Measurements from ENCODE around the gene SEMA3D. TPM values are rescaled to one million over a fixed set of nuclear protein-coding genes. Genes with fewer than 3 reads are reported as not detected.

Gene SEMA3D
- total and polyA plus RNA-seq, 11 donors: 0.10 to 8.6 (median 0.88) TPM

GRCh38 chr7:85229544-85229943 is 42.7 kb upstream of the SEMA3D start:
- ATAC-seq (no peak), DNase-seq (no peak)
- no peak for TF ChIP-seq POLR2A (IDR thresholded peaks at IDR 0.05)
- no peak for TF ChIP-seq CTCF (IDR thresholded peaks at IDR 0.05)
- Histone ChIP-seq H3K9me3 (no peaks in the 10 kb centered on the region), H3K36me3 (no peaks in the 10 kb centered on the region), H3K4me1 (no peaks in the 10 kb centered on the region), H3K27ac (no peak overlapping the region), H3K4me3 (no peak overlapping the region), H3K27me3 (no peaks in the 10 kb centered on the region)
- intact Hi-C loops (cut with DNase I): no loop called here

GRCh38 chr7:85226361-85227085 is 39.7 kb upstream of the SEMA3D start:
- TF ChIP-seq CTCF (IDR thresholded peaks at IDR 0.05): no peak
- TF ChIP-seq POLR2A (IDR thresholded peaks at IDR 0.05): no peak
- no peaks in the 10 kb centered on the region for H3K9me3 ChIP-seq
- no peak overlapping the region for H3K4me3 ChIP-seq
- no peaks in the 10 kb centered on the region for H3K36me3 ChIP-seq
- H3K4me1 ChIP-seq: no peaks in the 10 kb centered on the region
- DNase-seq: no peak
- no peaks in the 10 kb centered on the region for H3K27me3 ChIP-seq
- intact Hi-C loops (cut with DNase I): no loop called here
- 87 to 90% (median 87%) methylated on average over 3 of the region's 3 CpGs for WGBS, 4 donors
- H3K27ac ChIP-seq: no peak overlapping the region
- no peak for ATAC-seq

- DNase-seq (no peak), ATAC-seq (no peak)
- Histone ChIP-seq H3K4me3 (no peak overlapping the region), H3K27me3 (no peaks in the 10 kb centered on the region), H3K27ac (no peak overlapping the region), H3K4me1 (no peaks in the 10 kb centered on the region), H3K36me3 (no peaks in the 10 kb centered on the region), H3K9me3 (no peaks in the 10 kb centered on the region)
- TF ChIP-seq POLR2A (IDR thresholded peaks at IDR 0.05): no peak
- TF ChIP-seq CTCF (IDR thresholded peaks at IDR 0.05): no peak
- intact Hi-C loops (cut with DNase I): no loop called here
- WGBS, 4 donors: 51 to 65% (median 58%) methylated on average over 3 of the region's 3 CpGs
Observed at GRCh38 chr7:85224171-85224570, 37.3 kb upstream of the SEMA3D start.

GRCh38 chr7:85222522-85222921 is 35.7 kb upstream of the SEMA3D start:
- H3K27me3 ChIP-seq: no peaks in the 10 kb centered on the region
- WGBS, 4 donors: 68 to 78% (median 73%) methylated on average over 4 of the region's 4 CpGs
- intact Hi-C loops (cut with DNase I): no loop called here
- no peaks in the 10 kb centered on the region for H3K4me1 ChIP-seq
- DNase-seq (no peak), ATAC-seq (no peak)
- no peaks in the 10 kb centered on the region for H3K9me3 ChIP-seq
- TF ChIP-seq POLR2A (IDR thresholded peaks at IDR 0.05): no peak
- no peak for TF ChIP-seq CTCF (IDR thresholded peaks at IDR 0.05)
- no peak overlapping the region for H3K4me3 ChIP-seq
- H3K36me3 ChIP-seq: no peaks in the 10 kb centered on the region
- H3K27ac ChIP-seq: no peak overlapping the region
